Epithelial cell of esophagus (primary cell): ENCODE data around the gene GALNT9.

Experiments
- DNase-seq: peaks from one replicate; pipeline ENCODE4 v3.0.0; 2010; ENCODE audit warnings: low read depth
- H3K4me3 ChIP-seq: 2 replicates; pipeline ENCODE4 v1.5.1; 2011; ENCODE audit warnings: mild to moderate bottlenecking, low read length, control low read depth
- CTCF ChIP-seq: IDR thresholded peaks from 2 replicates; pipeline ENCODE4 v1.5.1; 2011; ENCODE audit warnings: low read depth, mild to moderate bottlenecking, low read length, control low read depth, inconsistent platforms; ENCODE audit not compliant: insufficient read depth; ENCODE audit errors: missing control alignments

Gene GALNT9

DNA sequence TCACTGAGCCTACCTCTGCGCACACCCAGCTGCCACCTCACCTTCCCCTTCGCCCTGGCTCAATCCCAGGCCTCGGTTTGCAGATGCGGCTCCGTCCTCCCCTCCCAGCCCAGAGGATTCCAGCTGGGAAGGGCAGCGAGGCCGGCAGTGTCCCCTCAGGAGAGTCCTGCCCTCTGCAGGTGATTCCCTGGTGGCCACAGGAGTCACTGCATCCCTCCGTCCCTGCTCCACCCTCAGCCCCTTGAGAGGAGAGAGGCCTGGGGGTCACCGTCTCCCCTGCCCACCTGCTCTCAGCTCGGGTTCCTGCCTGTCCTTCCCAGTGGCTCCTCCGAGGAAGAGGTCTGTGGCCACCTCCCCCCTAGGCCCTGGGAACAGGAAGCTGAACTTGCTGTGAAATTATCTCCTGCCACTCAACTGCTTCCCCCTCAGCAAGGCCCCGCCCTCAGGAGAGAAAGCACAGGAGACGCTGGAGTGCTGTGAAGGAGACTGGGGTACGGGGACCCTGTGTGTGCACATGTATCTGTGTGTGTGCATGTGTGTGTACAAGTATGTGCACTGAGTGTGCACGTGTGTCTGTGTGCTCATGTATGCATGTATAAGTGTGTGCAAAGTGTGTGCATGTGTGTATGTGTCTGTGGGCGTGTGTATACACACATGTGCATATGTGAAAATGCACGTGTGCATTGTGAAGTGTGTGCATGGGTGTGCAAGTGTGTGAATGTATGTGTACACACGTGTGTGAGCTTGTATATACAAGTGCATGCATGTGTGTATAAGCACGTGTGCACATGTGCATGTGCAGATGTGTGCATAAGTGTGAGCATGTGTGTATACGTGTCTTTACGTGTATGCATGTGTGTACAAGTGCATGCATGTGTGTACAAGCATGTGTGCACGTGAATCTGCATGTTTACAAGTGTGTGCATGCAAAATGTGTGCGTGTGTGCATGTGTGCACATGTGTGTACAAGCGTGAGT, 13.2 kb upstream of the GALNT9 start:
- TF ChIP-seq CTCF, result no peak
- no peak overlapping the region for H3K4me3 ChIP-seq
- no peak for DNase-seq

- no peak for TF ChIP-seq CTCF
- no peak for DNase-seq
These were observed 12.1 kb upstream of the GALNT9 start for GRCh38 chr12:132341318-132342050.

DNA sequence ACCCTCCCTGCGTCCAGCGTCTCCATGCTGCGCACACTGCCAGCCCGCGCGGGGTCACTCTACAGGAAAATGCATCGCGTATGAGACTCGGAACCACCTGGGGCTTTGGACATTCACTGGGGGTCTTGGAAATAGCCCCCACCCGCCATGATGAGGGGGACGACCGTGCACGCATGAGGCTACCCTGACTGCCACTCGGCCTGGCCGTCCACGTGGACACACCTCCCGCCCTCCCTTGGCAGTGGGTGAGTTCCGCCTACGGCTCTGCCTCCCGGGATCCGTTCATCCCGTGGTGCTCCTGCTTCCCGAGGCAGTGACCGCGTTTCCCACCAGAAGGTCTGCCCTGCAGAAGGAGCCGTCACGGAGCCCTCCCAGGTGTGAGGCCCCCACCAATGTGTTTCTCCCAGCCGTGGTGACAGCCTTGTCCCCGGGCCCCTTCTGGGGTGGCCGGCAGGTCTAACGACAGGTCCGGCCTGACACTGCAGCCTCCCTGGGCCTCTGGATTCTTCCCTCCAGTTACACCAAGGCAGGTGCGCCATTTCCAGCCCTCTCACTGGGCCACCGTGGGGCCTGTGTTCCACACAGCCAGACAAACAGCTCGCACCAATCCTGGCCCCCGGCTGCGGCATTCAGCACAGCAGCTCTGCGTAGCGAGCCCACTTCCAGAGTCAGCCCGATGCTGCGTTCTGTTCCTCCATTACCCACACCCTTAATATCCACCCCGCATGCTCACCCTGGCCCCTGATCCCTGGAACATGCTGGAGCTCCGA, 11.1 kb upstream of the GALNT9 start:
- DNase-seq, result no peak
- no peak for TF ChIP-seq CTCF
- no peak overlapping the region for H3K4me3 ChIP-seq

More at GRCh38 chr12:132341318-132342050, 12.1 kb upstream of the GALNT9 start:
- H3K4me3 ChIP-seq, result no peak overlapping the region

DNA sequence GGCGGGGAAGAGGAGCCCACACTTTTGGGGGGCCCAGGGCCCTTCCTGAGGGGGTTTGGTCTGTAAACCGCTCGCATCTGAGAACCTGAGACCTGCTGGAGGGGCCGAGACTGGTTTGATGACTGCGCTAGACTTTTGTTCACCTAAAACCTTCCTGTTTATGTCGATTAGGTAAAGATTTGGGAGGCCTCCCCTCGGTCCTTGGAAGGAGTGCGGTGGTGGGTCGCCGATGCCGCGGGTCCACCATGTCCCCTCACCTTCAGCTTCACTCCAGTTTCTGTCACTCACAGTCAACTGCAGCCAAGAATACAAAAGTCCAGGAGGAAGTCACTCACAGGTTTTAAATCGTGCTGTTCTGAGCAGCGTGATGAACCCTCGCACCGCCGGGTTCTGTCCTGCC, 10.5 kb upstream of the GALNT9 start:
- TF ChIP-seq CTCF, result no peak
- DNase-seq, result no peak
- no peak overlapping the region for H3K4me3 ChIP-seq

- TF ChIP-seq CTCF, result no peak
- no peak overlapping the region for H3K4me3 ChIP-seq
- no peak for DNase-seq
These were observed 9.4 kb upstream of the GALNT9 start for GRCh38 chr12:132338781-132339180.

- no peak for DNase-seq
- TF ChIP-seq CTCF, result no peak
- H3K4me3 ChIP-seq, result no peak overlapping the region
These were observed 8.9 kb upstream of the GALNT9 start for GRCh38 chr12:132338311-132338710.
